HepG2 (cell line): ENCODE measurements around the gene MTF1. TPM values are rescaled to one million over a fixed set of nuclear protein-coding genes. Genes with fewer than 3 reads are reported as not detected.

Source experiments
- AKAP8 ChIP-seq: sonication (generic); formaldehyde crosslinking; IDR thresholded peaks from 2 replicates; pipeline ENCODE4 v1.5.1; 2020; ENCODE audit warnings: mild to moderate bottlenecking, missing genetic modification reagents
- CENPT ChIP-seq: sonication (generic); formaldehyde crosslinking; IDR thresholded peaks from 2 replicates; pipeline ENCODE4 v1.8.0; 2022; ENCODE audit warnings: low read depth, mild to moderate bottlenecking, moderate library complexity, missing genetic modification reagents
- HNRNPK ChIP-seq: fragments of 200-400 bp; formaldehyde crosslinking; IDR thresholded peaks from 2 replicates; pipeline ENCODE4 v1.6.1; 2018; ENCODE audit warnings: low read length, low read depth, moderate library complexity, mild to moderate bottlenecking; ENCODE audit not compliant: poor library complexity, severe bottlenecking
- KDM2A ChIP-seq: sonication (generic); formaldehyde crosslinking; IDR thresholded peaks from 2 replicates; pipeline ENCODE4 v1.4.0; 2020; ENCODE audit warnings: low read depth, missing genetic modification reagents, borderline replicate concordance
- KLF16 ChIP-seq, 2 experiments: sonication (generic) in 1 of 2; formaldehyde crosslinking in 1 of 2; IDR thresholded peaks; 2 replicates each; pipeline versions ENCODE4 v1.6.1 to v1.8.0; 2016 to 2023; ENCODE audit warnings: missing genetic modification reagents in 2 of 2, missing compliant biosample characterization in 1 of 2
- MEF2D ChIP-seq: sonication (generic); formaldehyde crosslinking; IDR thresholded peaks from 2 replicates; pipeline ENCODE4 v1.5.1; 2020; ENCODE audit warnings: mild to moderate bottlenecking, missing genetic modification reagents
- MXD3 ChIP-seq: IDR thresholded peaks from 2 replicates; pipeline ENCODE4 v1.6.1; 2016; ENCODE audit warnings: mild to moderate bottlenecking, missing biosample characterization, missing genetic modification reagents
- PAX8 ChIP-seq: sonication (generic); formaldehyde crosslinking; IDR thresholded peaks from 2 replicates; pipeline ENCODE4 v1.8.0; 2022; ENCODE audit warnings: mild to moderate bottlenecking, missing genetic modification reagents, borderline replicate concordance
- POGZ ChIP-seq: sonication (generic); formaldehyde crosslinking; IDR thresholded peaks from 2 replicates; pipeline ENCODE4 v1.4.0; 2020; ENCODE audit warnings: mild to moderate bottlenecking, missing genetic modification reagents
- RBAK ChIP-seq: sonication (generic); formaldehyde crosslinking; IDR thresholded peaks from 2 replicates; pipeline ENCODE4 v1.5.1; 2020; ENCODE audit warnings: mild to moderate bottlenecking, missing genetic modification reagents
- SAP130 ChIP-seq: IDR thresholded peaks from 2 replicates; pipeline ENCODE4 v1.6.1; 2016; ENCODE audit warnings: low read depth
- SMYD3 ChIP-seq: sonication (generic); formaldehyde crosslinking; IDR thresholded peaks from 2 replicates; pipeline ENCODE4 v1.8.1; 2023; ENCODE audit warnings: mild to moderate bottlenecking, missing genetic modification reagents
- WIZ ChIP-seq: sonication (generic); formaldehyde crosslinking; IDR thresholded peaks from 2 replicates; pipeline ENCODE4 v1.5.1; 2020; ENCODE audit warnings: mild to moderate bottlenecking, missing genetic modification reagents
- YEATS2 ChIP-seq: sonication (generic); formaldehyde crosslinking; IDR thresholded peaks from 2 replicates; pipeline ENCODE4 v1.4.0; 2020; ENCODE audit warnings: missing genetic modification reagents, borderline replicate concordance
- ZBTB33 ChIP-seq: sonication (generic); formaldehyde crosslinking; IDR thresholded peaks from 2 replicates; pipeline ENCODE4 v1.4.0; 2020; ENCODE audit warnings: missing genetic modification reagents
- ZBTB38 ChIP-seq: sonication (generic); formaldehyde crosslinking; IDR thresholded peaks from 2 replicates; pipeline ENCODE4 v1.5.1; 2020; ENCODE audit warnings: mild to moderate bottlenecking, missing genetic modification reagents
- ZMYM2 ChIP-seq: sonication (generic); formaldehyde crosslinking; IDR thresholded peaks from 2 replicates; pipeline ENCODE4 v1.8.0; 2022; ENCODE audit warnings: mild to moderate bottlenecking, missing genetic modification reagents
- ZNF33B ChIP-seq: sonication (generic); formaldehyde crosslinking; IDR thresholded peaks from 2 replicates; pipeline ENCODE4 v1.5.1; 2020; ENCODE audit warnings: mild to moderate bottlenecking, missing genetic modification reagents
- ZNF597 ChIP-seq: sonication (generic); formaldehyde crosslinking; IDR thresholded peaks from 2 replicates; pipeline ENCODE4 v1.5.0; 2020; ENCODE audit warnings: missing genetic modification reagents
- ZNF850 ChIP-seq: sonication (generic); formaldehyde crosslinking; conservative IDR thresholded peaks from 2 replicates; pipeline ENCODE4 v1.9.0; 2021; ENCODE audit warnings: mild to moderate bottlenecking, missing genetic modification reagents
- polyA plus RNA-seq, 8 experiments: library from polyadenylated mRNA; depleted of rRNA in 3 of 8; stranded (reverse) in 7 of 8; unstranded in 1 of 8; fragments of >200 nt; fragmentation: Illumina TruSeq in 4 of 8; extraction: Trizol in 4 of 8; gene quantifications; 2 replicates each; pipeline versions ENCODE4 v1.2.1 to v1.2.3, GENCODE V29; 2011 to 2016; ENCODE audit warnings: low read depth in 4 of 8, missing spikeins in 1 of 8, mixed read lengths in 1 of 8; ENCODE audit not compliant: insufficient read depth in 1 of 8
- total RNA-seq, 5 experiments: library from RNA; depleted of rRNA; stranded (reverse); fragments of >200 nt; fragmentation: Illumina TruSeq; extraction: Trizol; gene quantifications; 2 replicates each; pipeline ENCODE4 v1.2.3, GENCODE V29; 2016; ENCODE audit warnings: low read depth in 1 of 5

The MTF1 gene
- total and polyA plus RNA-seq, 2 of the 13 experiments (the other 11 are each of a cell fraction or from before 2014, with no cell fraction given) = 2.4 to 3.3 TPM

GRCh38 chr1:37795340-37796125, 63.9 kb downstream of the MTF1 start (continued):
- peak; percentile 83 for TF ChIP-seq ZBTB38 (CRISPR knock-in tag)
- TF ChIP-seq ZMYM2 (CRISPR knock-in tag) = no peak
- TF ChIP-seq AKAP8 (CRISPR knock-in tag) = no peak
- TF ChIP-seq WIZ (CRISPR knock-in tag) = 0 out of 2 replicates have a peak, but pooled peaks have one; percentile 41
- no peak for TF ChIP-seq POGZ
- peak; percentile 45; the same call in 1 of the 2 replicates for TF ChIP-seq SAP130 (CRISPR knock-in tag)
- no peak for TF ChIP-seq ZNF850 (CRISPR knock-in tag)
- TF ChIP-seq MXD3 (CRISPR knock-in tag) = peak; percentile 38; the same call in 1 of the 2 replicates
- TF ChIP-seq KLF16 (CRISPR knock-in tag; IDR thresholded peaks at IDR 0.05) = peak in 1 of 2 experiments; percentile 39; a peak in 1 of 4 replicates
- TF ChIP-seq SMYD3 (CRISPR knock-in tag) = no peak
- no peak for TF ChIP-seq CENPT (CRISPR knock-in tag)
- no peak for TF ChIP-seq HNRNPK
- TF ChIP-seq ZBTB33 (CRISPR knock-in tag) = peak; percentile 100
- TF ChIP-seq RBAK = no peak
- no peak for TF ChIP-seq ZNF597
- TF ChIP-seq MEF2D (CRISPR knock-in tag) = 0 out of 2 replicates have a peak, but pooled peaks have one; percentile 16
- TF ChIP-seq KDM2A (CRISPR knock-in tag) = 0 out of 2 replicates have a peak, but pooled peaks have one; percentile 31
- TF ChIP-seq YEATS2 = no peak
- TF ChIP-seq ZNF33B (CRISPR knock-in tag) = no peak
- TF ChIP-seq PAX8 = no peak
